ENCODE results near the gene AGAP5.
"Not testable (repeated sequence)": the region's sequence is repeated elsewhere in the genome, so short reads cannot be mapped to it uniquely, and the experiment has no call there.

DNA sequence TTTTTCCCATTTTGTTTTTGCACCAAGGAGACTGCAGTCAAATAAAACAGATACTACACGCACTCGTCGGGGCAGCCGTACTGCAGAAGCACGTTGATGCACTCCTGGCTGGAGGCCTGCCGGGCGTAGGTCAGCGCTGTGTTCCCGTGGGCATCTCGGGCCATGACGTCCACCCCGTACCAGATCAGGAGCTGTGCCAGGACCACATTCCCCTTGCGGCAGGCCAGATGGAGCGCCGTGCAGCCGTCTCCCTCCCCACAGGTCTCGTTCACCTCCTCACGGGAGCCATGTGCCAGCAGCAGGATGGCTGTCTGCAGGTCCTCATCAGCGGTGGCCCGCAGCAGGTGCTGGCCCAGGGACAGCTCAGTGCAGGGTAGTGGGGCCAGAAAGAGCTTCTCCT is 23.4 kb downstream of the AGAP5 start:
- not testable (repeated sequence) for TF ChIP-seq EZH2phosphoT487 (IDR thresholded peaks at IDR 0.05; ENCODE audit: insufficient read depth, low read depth); EZH2 (IDR thresholded peaks at IDR 0.05; ENCODE audit: insufficient read depth, poor library complexity, severe bottlenecking)
